ENCODE data around the gene RPRD2.

- peak; percentile 65 for TF ChIP-seq CTCF (conservative IDR thresholded peaks at IDR 0.05; ENCODE audit: low read depth, low read length)
- no peak for TF ChIP-seq EZH2 (IDR thresholded peaks at IDR 0.05; ENCODE audit: low read length, unreplicated experiment)
Measured at GRCh38 chr1:150429805-150430204, 65.9 kb downstream of the RPRD2 start.
